SK-N-SH treated with all-trans-retinoic acid at 6 μM for 48 hours (cell line): ENCODE data around the gene PEPD.

Experiments used
- ATAC-seq: fragments of 200-7000 bp; cut with Tn5 transposase; 3 replicates; pipeline ENCODE4 v1.9.1; 2020; ENCODE audit warnings: mild to moderate bottlenecking, moderate library complexity
- BACH2 ChIP-seq: fragments of 250-450 bp; sonication (Bioruptor Pico); IDR thresholded peaks from 2 replicates; pipeline ENCODE4 v1.9.0; 2021; ENCODE audit warnings: mild to moderate bottlenecking, borderline replicate concordance
- CSDC2 ChIP-seq: fragments of 250-450 bp; sonication (Bioruptor Pico); IDR thresholded peaks from 2 replicates; pipeline ENCODE4 v1.5.0; 2020; ENCODE audit warnings: mild to moderate bottlenecking, moderate library complexity
- ESRRG ChIP-seq: fragments of 250-450 bp; sonication (Bioruptor Pico); IDR thresholded peaks from 2 replicates; pipeline ENCODE4 v1.6.1; 2021; ENCODE audit warnings: mild to moderate bottlenecking
- GLIS3 ChIP-seq: fragments of 250-450 bp; sonication (Bioruptor Pico); IDR thresholded peaks from 2 replicates; pipeline ENCODE4 v1.5.0; 2020; ENCODE audit warnings: mild to moderate bottlenecking, moderate library complexity
- ISL1 ChIP-seq: fragments of 250-450 bp; sonication (Bioruptor Pico); IDR thresholded peaks from 2 replicates; pipeline ENCODE4 v2.1.2; 2022; ENCODE audit warnings: mild to moderate bottlenecking, moderate library complexity
- OSR1 ChIP-seq: fragments of 250-450 bp; sonication (Bioruptor Pico); IDR thresholded peaks from 2 replicates; pipeline ENCODE4 v1.8.0; 2022; ENCODE audit warnings: moderate library complexity, mild to moderate bottlenecking, inconsistent platforms
- POU6F1 ChIP-seq: fragments of 250-450 bp; sonication (Bioruptor Pico); IDR thresholded peaks from 2 replicates; pipeline ENCODE4 v1.8.0; 2021; ENCODE audit warnings: low read depth, mild to moderate bottlenecking, moderate library complexity, borderline replicate concordance
- PPARA ChIP-seq: fragments of 250-450 bp; sonication (Bioruptor Pico); IDR thresholded peaks from 2 replicates; pipeline ENCODE4 v1.5.0; 2020; ENCODE audit warnings: mild to moderate bottlenecking, borderline replicate concordance
- RARB ChIP-seq: fragments of 250-450 bp; sonication (Bioruptor Pico); IDR thresholded peaks from 2 replicates; pipeline ENCODE4 v1.8.0; 2021; ENCODE audit warnings: mild to moderate bottlenecking, moderate library complexity
- SNAI2 ChIP-seq: fragments of 250-450 bp; sonication (Bioruptor Pico); IDR thresholded peaks from 2 replicates; pipeline ENCODE4 v1.5.0; 2020; ENCODE audit warnings: mild to moderate bottlenecking, moderate library complexity
- TCF4 ChIP-seq: fragments of 250-450 bp; sonication (Bioruptor Pico); IDR thresholded peaks from 2 replicates; pipeline ENCODE4 v1.8.0; 2021; ENCODE audit warnings: mild to moderate bottlenecking, moderate library complexity, borderline replicate concordance
- TOX ChIP-seq: fragments of 250-450 bp; sonication (Bioruptor Pico); IDR thresholded peaks from 2 replicates; pipeline ENCODE4 v1.8.0; 2021; ENCODE audit warnings: mild to moderate bottlenecking, moderate library complexity, borderline replicate concordance
- TSHZ2 ChIP-seq: fragments of 250-450 bp; sonication (Bioruptor Pico); IDR thresholded peaks from 2 replicates; pipeline ENCODE4 v1.5.0; 2020; ENCODE audit warnings: mild to moderate bottlenecking, moderate library complexity
- ZC3H10 ChIP-seq: fragments of 250-450 bp; sonication (Bioruptor Pico); IDR thresholded peaks from 2 replicates; pipeline ENCODE4 v1.5.1; 2021; ENCODE audit warnings: mild to moderate bottlenecking, moderate library complexity
- ZFP3 ChIP-seq: fragments of 250-450 bp; sonication (Bioruptor Pico); IDR thresholded peaks from 2 replicates; pipeline ENCODE4 v1.5.0; 2020; ENCODE audit warnings: mild to moderate bottlenecking, moderate library complexity
- ZFP30 ChIP-seq: fragments of 450-650 bp; formaldehyde crosslinking; IDR thresholded peaks from 2 replicates; pipeline ENCODE4 v1.5.0; 2022; ENCODE audit warnings: mild to moderate bottlenecking, moderate library complexity
- ZNF565 ChIP-seq: fragments of 450-650 bp; formaldehyde crosslinking; conservative IDR thresholded peaks from 2 replicates; pipeline ENCODE4 v1.5.0; 2020; ENCODE audit warnings: low read depth, mild to moderate bottlenecking, moderate library complexity
- ZNF70 ChIP-seq: fragments of 450-650 bp; formaldehyde crosslinking; IDR thresholded peaks from 2 replicates; pipeline ENCODE4 v1.5.0; 2020; ENCODE audit warnings: mild to moderate bottlenecking, moderate library complexity
- ZNF8 ChIP-seq: fragments of 450-650 bp; formaldehyde crosslinking; IDR thresholded peaks from 2 replicates; pipeline ENCODE4 v1.5.0; 2020; ENCODE audit warnings: mild to moderate bottlenecking, moderate library complexity
- TF ChIP-seq, protein P1 (sequence below): fragments of 250-450 bp; sonication (Bioruptor Pico); IDR thresholded peaks from 2 replicates; pipeline ENCODE4 v1.8.0; 2020; ENCODE audit warnings: mild to moderate bottlenecking, moderate library complexity, borderline replicate concordance
- TF ChIP-seq, protein P2 (sequence below): fragments of 250-450 bp; sonication (Bioruptor Pico); IDR thresholded peaks from 2 replicates; pipeline ENCODE4 v1.5.1; 2020; ENCODE audit warnings: low read depth, mild to moderate bottlenecking, moderate library complexity

Gene PEPD

GRCh38 chr19:33486407-33486806 lies 35.2 kb downstream of the PEPD start:
- TF ChIP-seq OSR1 = no peak
- TF ChIP-seq SNAI2 (CRISPR knock-in tag) = no peak
- TF ChIP-seq PPARA = no peak
- TF ChIP-seq, protein P1, sequence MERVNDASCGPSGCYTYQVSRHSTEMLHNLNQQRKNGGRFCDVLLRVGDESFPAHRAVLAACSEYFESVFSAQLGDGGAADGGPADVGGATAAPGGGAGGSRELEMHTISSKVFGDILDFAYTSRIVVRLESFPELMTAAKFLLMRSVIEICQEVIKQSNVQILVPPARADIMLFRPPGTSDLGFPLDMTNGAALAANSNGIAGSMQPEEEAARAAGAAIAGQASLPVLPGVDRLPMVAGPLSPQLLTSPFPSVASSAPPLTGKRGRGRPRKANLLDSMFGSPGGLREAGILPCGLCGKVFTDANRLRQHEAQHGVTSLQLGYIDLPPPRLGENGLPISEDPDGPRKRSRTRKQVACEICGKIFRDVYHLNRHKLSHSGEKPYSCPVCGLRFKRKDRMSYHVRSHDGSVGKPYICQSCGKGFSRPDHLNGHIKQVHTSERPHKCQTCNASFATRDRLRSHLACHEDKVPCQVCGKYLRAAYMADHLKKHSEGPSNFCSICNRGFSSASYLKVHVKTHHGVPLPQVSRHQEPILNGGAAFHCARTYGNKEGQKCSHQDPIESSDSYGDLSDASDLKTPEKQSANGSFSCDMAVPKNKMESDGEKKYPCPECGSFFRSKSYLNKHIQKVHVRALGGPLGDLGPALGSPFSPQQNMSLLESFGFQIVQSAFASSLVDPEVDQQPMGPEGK (CRISPR knock-in tag) = no peak
- no peak for TF ChIP-seq TOX (CRISPR knock-in tag)
- no peak for TF ChIP-seq ZFP30 (CRISPR knock-in tag)
- TF ChIP-seq ZFP3 (CRISPR knock-in tag) = no peak
- no peak for TF ChIP-seq ZNF565 (CRISPR knock-in tag)
- TF ChIP-seq ZNF8 (CRISPR knock-in tag) = no peak
- TF ChIP-seq GLIS3 = no peak
- TF ChIP-seq POU6F1 (CRISPR knock-in tag) = no peak
- no peak for TF ChIP-seq ESRRG (CRISPR knock-in tag)
- TF ChIP-seq RARB = no peak
- TF ChIP-seq CSDC2 (CRISPR knock-in tag) = no peak
- TF ChIP-seq ZNF70 (CRISPR knock-in tag) = no peak
- TF ChIP-seq, protein P2, sequence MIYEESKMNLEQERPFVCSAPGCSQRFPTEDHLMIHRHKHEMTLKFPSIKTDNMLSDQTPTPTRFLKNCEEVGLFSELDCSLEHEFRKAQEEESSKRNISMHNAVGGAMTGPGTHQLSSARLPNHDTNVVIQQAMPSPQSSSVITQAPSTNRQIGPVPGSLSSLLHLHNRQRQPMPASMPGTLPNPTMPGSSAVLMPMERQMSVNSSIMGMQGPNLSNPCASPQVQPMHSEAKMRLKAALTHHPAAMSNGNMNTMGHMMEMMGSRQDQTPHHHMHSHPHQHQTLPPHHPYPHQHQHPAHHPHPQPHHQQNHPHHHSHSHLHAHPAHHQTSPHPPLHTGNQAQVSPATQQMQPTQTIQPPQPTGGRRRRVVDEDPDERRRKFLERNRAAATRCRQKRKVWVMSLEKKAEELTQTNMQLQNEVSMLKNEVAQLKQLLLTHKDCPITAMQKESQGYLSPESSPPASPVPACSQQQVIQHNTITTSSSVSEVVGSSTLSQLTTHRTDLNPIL = no peak
- TF ChIP-seq TCF4 (CRISPR knock-in tag) = no peak
- ATAC-seq = no peak

- ATAC-seq = no peak
- no peak for TF ChIP-seq TCF4 (CRISPR knock-in tag)
- TF ChIP-seq ZNF70 (CRISPR knock-in tag) = no peak
- TF ChIP-seq, all 23 proteins: peak for 0
Measured at GRCh38 chr19:33484226-33484774, 37.3 kb downstream of the PEPD start.

- ATAC-seq = no peak
- no peak for TF ChIP-seq TCF4 (CRISPR knock-in tag)
- TF ChIP-seq RARB = no peak
- no peak for TF ChIP-seq CSDC2 (CRISPR knock-in tag)
- TF ChIP-seq ZNF8 (CRISPR knock-in tag) = no peak
- TF ChIP-seq, protein P2 = no peak
- TF ChIP-seq ISL1 (CRISPR knock-in tag) = no peak
- TF ChIP-seq TSHZ2 = no peak
- TF ChIP-seq ZC3H10 (CRISPR knock-in tag) = no peak
- TF ChIP-seq, protein P1 (CRISPR knock-in tag) = no peak
- no peak for TF ChIP-seq GLIS3
- no peak for TF ChIP-seq OSR1
- no peak for TF ChIP-seq ESRRG (CRISPR knock-in tag)
- no peak for TF ChIP-seq POU6F1 (CRISPR knock-in tag)
- no peak for TF ChIP-seq ZNF70 (CRISPR knock-in tag)
- no peak for TF ChIP-seq ZFP3 (CRISPR knock-in tag)
- no peak for TF ChIP-seq BACH2 (CRISPR knock-in tag)
- no peak for TF ChIP-seq ZNF565 (CRISPR knock-in tag)
Measured at GRCh38 chr19:33482476-33482875, 39.1 kb downstream of the PEPD start.
